CD14-positive monocyte (primary cell): Measurements from ENCODE around the gene SLC22A16. TPM values are rescaled to one million over a fixed set of nuclear protein-coding genes. Genes with fewer than 3 reads are reported as not detected.

Source experiments
- DNase-seq, 3 donors: peaks; one replicate each; pipeline ENCODE4 v3.0.0-alpha.2; 2011 to 2022
- H2AFZ ChIP-seq: 2 replicates; pipeline ENCODE4 v1.6.0; 2012; ENCODE audit warnings: mild to moderate bottlenecking, low read depth, low read length, inconsistent platforms; ENCODE audit not compliant: insufficient read depth, poor library complexity, severe bottlenecking
- H3K27ac ChIP-seq, 2 donors: 1 replicate in 1 of 2; 2 replicates in 1 of 2; pipeline ENCODE4 v1.5.1; 2012 to 2013; ENCODE audit warnings: low read length in 2 of 2, control low read depth in 1 of 2, inconsistent platforms in 1 of 2, low read depth in 1 of 2, mild to moderate bottlenecking in 1 of 2
- H3K27me3 ChIP-seq, 2 donors: one replicate each; pipeline versions ENCODE4 v1.6.0 to v1.6.1; 2011 to 2013; ENCODE audit warnings: low read length in 2 of 2; ENCODE audit not compliant: control insufficient read depth in 2 of 2, insufficient read depth in 2 of 2
- H3K36me3 ChIP-seq, 2 donors: replicated peaks in 1 of 2; 1 replicate in 1 of 2; 2 replicates in 1 of 2; pipeline versions ENCODE4 v1.5.1 to v1.6.1; 2012 to 2013; ENCODE audit warnings: low read length in 2 of 2, control low read depth in 1 of 2, inconsistent platforms in 1 of 2, mild to moderate bottlenecking in 1 of 2; ENCODE audit not compliant: insufficient read depth in 2 of 2, control insufficient read depth in 1 of 2
- H3K4me1 ChIP-seq, 2 donors: 1 replicate in 1 of 2; 2 replicates in 1 of 2; pipeline versions ENCODE4 v1.5.1 to v1.6.1; 2012 to 2013; ENCODE audit warnings: low read length in 2 of 2, control low read depth in 1 of 2, inconsistent platforms in 1 of 2, mild to moderate bottlenecking in 1 of 2, moderate library complexity in 1 of 2; ENCODE audit not compliant: insufficient read depth in 2 of 2, control insufficient read depth in 1 of 2
- H3K4me2 ChIP-seq: replicated peaks from 2 replicates; pipeline ENCODE3; 2012; ENCODE audit warnings: low read length, moderate library complexity, mild to moderate bottlenecking; ENCODE audit not compliant: poor library complexity, severe bottlenecking; ENCODE audit errors: extremely low read depth
- H3K4me3 ChIP-seq, 3 experiments: fragments of 200-600 bp in 1 of 3; sonication (generic) in 1 of 3; replicated peaks in 1 of 3; 1 replicate in 2 of 3; 2 replicates in 1 of 3; pipeline ENCODE4 v1.5.1; 2011 to 2013; ENCODE audit warnings: low read length in 3 of 3, mild to moderate bottlenecking in 3 of 3, control low read depth in 2 of 3, low read depth in 2 of 3, inconsistent platforms in 1 of 3, moderate library complexity in 1 of 3
- H3K79me2 ChIP-seq: 2 replicates; pipeline ENCODE4 v1.6.0; 2012; ENCODE audit warnings: mild to moderate bottlenecking, control low read depth, inconsistent platforms, low read length, moderate library complexity; ENCODE audit not compliant: insufficient read depth
- H3K9ac ChIP-seq: 2 replicates; pipeline ENCODE4 v1.6.0; 2017; ENCODE audit warnings: low read length, mild to moderate bottlenecking; ENCODE audit not compliant: insufficient read depth, poor library complexity, severe bottlenecking
- H3K9me3 ChIP-seq, 2 donors: replicated peaks in 1 of 2; 1 replicate in 1 of 2; 2 replicates in 1 of 2; pipeline versions ENCODE4 v1.5.1 to v1.6.1; 2012 to 2013; ENCODE audit warnings: low read length in 2 of 2, control low read depth in 1 of 2; ENCODE audit not compliant: control insufficient read depth in 1 of 2, insufficient read depth in 1 of 2
- H4K20me1 ChIP-seq: 2 replicates; pipeline ENCODE4 v1.6.0; 2012; ENCODE audit warnings: mild to moderate bottlenecking, low read length, control low read depth, moderate library complexity; ENCODE audit not compliant: insufficient read depth
- H3K27ac Mint-ChIP-seq, 7 donors: one replicate each; pipeline ENCODE4 v1.8.0; 2020; ENCODE audit warnings: mild to moderate bottlenecking in 7 of 7, mixed read lengths in 7 of 7, moderate library complexity in 6 of 7, inconsistent platforms in 2 of 7
- H3K27me3 Mint-ChIP-seq, 3 donors: one replicate each; pipeline ENCODE4 v1.8.0; 2021 to 2022; ENCODE audit warnings: low read depth in 3 of 3, mild to moderate bottlenecking in 3 of 3, mixed read lengths in 3 of 3, moderate library complexity in 3 of 3, inconsistent platforms in 1 of 3
- H3K36me3 Mint-ChIP-seq, 2 donors: one replicate each; pipeline ENCODE4 v1.8.0; 2020; ENCODE audit warnings: mixed read lengths in 2 of 2, inconsistent platforms in 1 of 2, mild to moderate bottlenecking in 1 of 2
- H3K4me1 Mint-ChIP-seq: one replicate; pipeline ENCODE4 v1.8.0; 2020; ENCODE audit warnings: mild to moderate bottlenecking, mixed read lengths
- H3K4me3 Mint-ChIP-seq, 2 donors: one replicate each; pipeline ENCODE4 v1.8.0; 2020; ENCODE audit warnings: mild to moderate bottlenecking in 2 of 2, mixed read lengths in 2 of 2, moderate library complexity in 1 of 2
- H3K9me3 Mint-ChIP-seq, 7 donors: one replicate each; pipeline ENCODE4 v1.8.0; 2020 to 2022; ENCODE audit warnings: mixed read lengths in 7 of 7, mild to moderate bottlenecking in 6 of 7, moderate library complexity in 6 of 7, inconsistent platforms in 2 of 7
- CTCF ChIP-seq: fragments of 200-600 bp; IDR thresholded peaks from one replicate; pipeline ENCODE4 v1.8.0; 2022; ENCODE audit warnings: antibody characterized with exemption, mild to moderate bottlenecking
- WGBS: methylation state at CpG from one replicate; pipeline ENCODE4 v1.1.5; 2013; ENCODE audit warnings: missing lambda C conversion rate; ENCODE audit not compliant: insufficient coverage; 5-methylcytosine and 5-hydroxymethylcytosine counted together
- intact Hi-C, 2 donors: fragments of 100-400 bp; cut with micrococcal nuclease; formaldehyde crosslinking; loops; one replicate each; pipeline versions ENCODE4 v1.15.0 to v1.15.1; 2023
- polyA plus RNA-seq, 3 donors: library from polyadenylated mRNA; depleted of rRNA in 1 of 3; unstranded in 2 of 3; stranded (reverse) in 1 of 3; fragments of 300-500 nt in 2 of 3; fragments of >200 nt in 1 of 3; fragmentation: Illumina TruSeq in 2 of 3; gene quantifications; 1 replicate in 2 of 3; 2 replicates in 1 of 3; pipeline ENCODE4 v1.2.3, GENCODE V29; 2012 to 2021

SLC22A16 gene
- polyA plus RNA-seq, 3 donors, result 1.8 to 15.6 (median 4.0) TPM

DNA sequence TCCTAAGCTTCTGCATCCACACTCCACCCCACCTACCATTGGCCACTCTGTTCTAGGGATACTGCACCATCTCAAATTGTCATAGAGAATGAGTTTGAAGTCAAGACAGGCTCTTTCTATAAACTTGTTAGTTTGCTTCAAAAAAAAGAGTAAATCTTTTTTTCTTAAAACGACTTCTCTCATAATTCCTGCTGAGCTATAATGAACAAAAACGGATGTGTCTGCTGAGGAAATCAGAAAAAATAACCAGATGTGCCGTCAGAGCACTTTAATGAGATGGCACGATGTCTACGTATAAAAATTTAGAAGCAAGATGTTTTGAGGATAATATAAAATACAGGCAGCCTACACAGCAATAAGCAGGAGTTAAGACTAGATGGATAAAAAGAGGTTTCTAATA, 37.1 kb downstream of the SLC22A16 start:
- H3K4me1 ChIP-seq, result no peaks in the 10 kb centered on the region
- no peaks in the 10 kb centered on the region for H3K27me3 ChIP-seq
- no peak for DNase-seq
- Mint-ChIP-seq H3K27ac (no peak overlapping the region), H3K27me3 (no peaks in the 10 kb centered on the region), H3K4me1 (no peaks in the 10 kb centered on the region), H3K4me3 (no peak overlapping the region), H3K9me3 (peaks cover 0 to 1% (median 0%) of the 10 kb centered on the region in 7 donors), H3K36me3 (peaks cover 56 to 57% of the 10 kb centered on the region in 2 donors)
- H2AFZ ChIP-seq, result no peak overlapping the region
- no peaks in the 10 kb centered on the region for H3K9me3 ChIP-seq
- no CpG with 5 or more reads among the region's 5 CpGs for WGBS
- no peaks in the 10 kb centered on the region for H3K79me2 ChIP-seq
- no peak overlapping the region for H3K9ac ChIP-seq
- no peak for TF ChIP-seq CTCF
- no peaks in the 10 kb centered on the region for H4K20me1 ChIP-seq
- intact Hi-C loops, result no loop called here
- H3K4me2 ChIP-seq, result no peak overlapping the region
- H3K36me3 ChIP-seq, result peaks cover 15 to 18% of the 10 kb centered on the region in 2 donors
- no peak overlapping the region for H3K27ac ChIP-seq
- H3K4me3 ChIP-seq, result no peak overlapping the region

DNA sequence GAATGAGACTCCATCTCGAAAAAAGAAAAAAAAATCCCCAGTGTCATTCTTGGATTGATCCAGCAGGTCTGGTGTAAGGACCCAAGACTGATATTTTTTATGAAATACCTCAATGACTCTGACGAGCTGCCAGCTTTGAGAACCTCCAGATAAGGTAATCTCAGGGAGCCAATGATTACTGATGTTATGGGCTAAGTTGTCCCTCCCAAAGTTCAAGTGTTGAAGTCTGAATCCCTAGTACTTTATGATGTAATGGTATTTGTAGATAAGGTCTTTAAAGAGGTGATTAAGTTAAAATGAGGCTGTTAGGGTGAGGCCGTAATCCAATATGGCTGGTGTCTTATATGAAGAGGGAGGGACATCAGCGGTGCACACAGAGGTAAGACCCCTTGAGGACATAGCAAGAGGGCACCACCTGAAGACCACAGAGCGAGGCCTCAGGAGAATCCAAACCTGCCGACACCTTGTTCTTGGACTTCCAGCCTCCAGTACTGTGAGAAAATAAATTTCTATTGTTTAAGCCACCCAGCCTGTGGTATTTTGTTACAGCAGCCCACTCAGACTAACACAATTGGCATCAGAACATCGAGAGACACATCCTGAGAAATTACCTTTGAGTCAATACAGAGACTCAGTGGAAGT, 41.3 kb downstream of the SLC22A16 start:
- Histone ChIP-seq H3K4me3 (no peak overlapping the region), H3K36me3 (peaks cover 10 to 11% of the 10 kb centered on the region in 2 donors), H3K79me2 (no peaks in the 10 kb centered on the region), H3K4me2 (no peak overlapping the region), H3K27me3 (no peaks in the 10 kb centered on the region), H3K9ac (no peak overlapping the region), H4K20me1 (no peaks in the 10 kb centered on the region), H3K27ac (no peak overlapping the region), H3K9me3 (no peaks in the 10 kb centered on the region), H2AFZ (no peak overlapping the region), H3K4me1 (peaks cover 13 to 25% of the 10 kb centered on the region in 2 donors)
- Mint-ChIP-seq H3K4me3 (no peak overlapping the region), H3K4me1 (peaks cover 17% of the 10 kb centered on the region), H3K27ac (no peak overlapping the region), H3K9me3 (peaks cover 0 to 1% (median 0%) of the 10 kb centered on the region in 7 donors), H3K27me3 (no peaks in the 10 kb centered on the region), H3K36me3 (peaks cover 41 to 52% of the 10 kb centered on the region in 2 donors)
- DNase-seq, result no peak
- TF ChIP-seq CTCF, result no peak
- intact Hi-C loops, result no loop called here
- WGBS, result 89% methylated on average over 4 of the region's 7 CpGs
